ENCODE data around the gene FOXD1.
A peak's percentile ranks its signal among the peaks of the same experiment; 100 is the strongest.

- TF ChIP-seq CTCF (optimal IDR thresholded peaks at IDR 0.05 in 1 of 3, IDR thresholded peaks at IDR 0.05 in 1 of 3, conservative IDR thresholded peaks at IDR 0.05 in 1 of 3; ENCODE audit: extremely low read depth in 1 of 3, insufficient read depth in 2 of 3, low read length in 3 of 3) (no peak), EZH2 (IDR thresholded peaks at IDR 0.05; ENCODE audit: low read length) (peak; percentile 33)
Measured at GRCh38 chr5:73419465-73420390, 28.8 kb downstream of the FOXD1 start.

All from keratinocyte (primary cell).